ENCODE results near the gene CHMP4A. TPM values are rescaled to one million over a fixed set of nuclear protein-coding genes. Genes with fewer than 3 reads are reported as not detected.
A peak's percentile ranks its signal among the peaks of the same experiment; 100 is the strongest.

The CHMP4A gene
- total and polyA plus RNA-seq, 9 of the 15 experiments (the other 6 are each of a cell fraction or from before 2014, with no cell fraction given): 28.8 to 104 (median 52.7) TPM

GRCh38 chr14:24241829-24242443 lies 28.6 kb upstream of the CHMP4A start (continued):
- TF ChIP-seq CBX2 (IDR thresholded peaks at IDR 0.05; ENCODE audit: insufficient read depth, low read length, poor library complexity, severe bottlenecking) (no peak), ZKSCAN1 (IDR thresholded peaks at IDR 0.05; ENCODE audit: low read depth, low read length) (no peak), CTCF (IDR thresholded peaks at IDR 0.05 in 2 of 3, conservative IDR thresholded peaks at IDR 0.05 in 1 of 3; ENCODE audit: insufficient read depth in 2 of 3, low read depth in 1 of 3, low read length in 3 of 3) (peak; percentile 13 to 49 (median 42); a peak in 2 of 6 replicates), SMAD3 (CRISPR knock-in tag; conservative IDR thresholded peaks at IDR 0.05) (no peak), MED1 (CRISPR knock-in tag; IDR thresholded peaks at IDR 0.05; ENCODE audit: borderline replicate concordance) (no peak), ZBED1 (IDR thresholded peaks at IDR 0.05) (no peak), EWSR1 (IDR thresholded peaks at IDR 0.05; ENCODE audit: borderline replicate concordance, low read depth, partially characterized antibody) (no peak), XRCC4 (IDR thresholded peaks at IDR 0.05; ENCODE audit: extremely low read depth, insufficient read depth, insufficient read length) (no peak), WHSC1 (IDR thresholded peaks at IDR 0.05; ENCODE audit: low read length) (no peak), KLF10 (CRISPR knock-in tag; IDR thresholded peaks at IDR 0.05) (no peak), NR4A1 (CRISPR knock-in tag; IDR thresholded peaks at IDR 0.05) (no peak), NR4A1 (tag; IDR thresholded peaks at IDR 0.05) (no peak), CBFB (CRISPR knock-in tag; IDR thresholded peaks at IDR 0.05) (no peak), GTF2F1 (IDR thresholded peaks at IDR 0.05; ENCODE audit: low read depth, low read length) (no peak), XRCC3 (IDR thresholded peaks at IDR 0.05) (no peak), HMGXB4 (CRISPR knock-in tag; IDR thresholded peaks at IDR 0.05) (no peak), POLR3G (IDR thresholded peaks at IDR 0.05; ENCODE audit: extremely low read depth, insufficient read length, insufficient replicate concordance) (no peak)
- TF ChIP-seq, protein P1, sequence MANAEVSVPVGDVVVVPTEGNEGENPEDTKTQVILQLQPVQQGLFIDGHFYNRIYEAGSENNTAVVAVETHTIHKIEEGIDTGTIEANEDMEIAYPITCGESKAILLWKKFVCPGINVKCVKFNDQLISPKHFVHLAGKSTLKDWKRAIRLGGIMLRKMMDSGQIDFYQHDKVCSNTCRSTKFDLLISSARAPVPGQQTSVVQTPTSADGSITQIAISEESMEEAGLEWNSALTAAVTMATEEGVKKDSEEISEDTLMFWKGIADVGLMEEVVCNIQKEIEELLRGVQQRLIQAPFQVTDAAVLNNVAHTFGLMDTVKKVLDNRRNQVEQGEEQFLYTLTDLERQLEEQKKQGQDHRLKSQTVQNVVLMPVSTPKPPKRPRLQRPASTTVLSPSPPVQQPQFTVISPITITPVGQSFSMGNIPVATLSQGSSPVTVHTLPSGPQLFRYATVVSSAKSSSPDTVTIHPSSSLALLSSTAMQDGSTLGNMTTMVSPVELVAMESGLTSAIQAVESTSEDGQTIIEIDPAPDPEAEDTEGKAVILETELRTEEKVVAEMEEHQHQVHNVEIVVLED (CRISPR knock-in tag; IDR thresholded peaks at IDR 0.05): no peak
- TF ChIP-seq, protein P2, sequence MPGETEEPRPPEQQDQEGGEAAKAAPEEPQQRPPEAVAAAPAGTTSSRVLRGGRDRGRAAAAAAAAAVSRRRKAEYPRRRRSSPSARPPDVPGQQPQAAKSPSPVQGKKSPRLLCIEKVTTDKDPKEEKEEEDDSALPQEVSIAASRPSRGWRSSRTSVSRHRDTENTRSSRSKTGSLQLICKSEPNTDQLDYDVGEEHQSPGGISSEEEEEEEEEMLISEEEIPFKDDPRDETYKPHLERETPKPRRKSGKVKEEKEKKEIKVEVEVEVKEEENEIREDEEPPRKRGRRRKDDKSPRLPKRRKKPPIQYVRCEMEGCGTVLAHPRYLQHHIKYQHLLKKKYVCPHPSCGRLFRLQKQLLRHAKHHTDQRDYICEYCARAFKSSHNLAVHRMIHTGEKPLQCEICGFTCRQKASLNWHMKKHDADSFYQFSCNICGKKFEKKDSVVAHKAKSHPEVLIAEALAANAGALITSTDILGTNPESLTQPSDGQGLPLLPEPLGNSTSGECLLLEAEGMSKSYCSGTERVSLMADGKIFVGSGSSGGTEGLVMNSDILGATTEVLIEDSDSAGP (CRISPR knock-in tag; IDR thresholded peaks at IDR 0.05): no peak
- TF ChIP-seq, protein P3, sequence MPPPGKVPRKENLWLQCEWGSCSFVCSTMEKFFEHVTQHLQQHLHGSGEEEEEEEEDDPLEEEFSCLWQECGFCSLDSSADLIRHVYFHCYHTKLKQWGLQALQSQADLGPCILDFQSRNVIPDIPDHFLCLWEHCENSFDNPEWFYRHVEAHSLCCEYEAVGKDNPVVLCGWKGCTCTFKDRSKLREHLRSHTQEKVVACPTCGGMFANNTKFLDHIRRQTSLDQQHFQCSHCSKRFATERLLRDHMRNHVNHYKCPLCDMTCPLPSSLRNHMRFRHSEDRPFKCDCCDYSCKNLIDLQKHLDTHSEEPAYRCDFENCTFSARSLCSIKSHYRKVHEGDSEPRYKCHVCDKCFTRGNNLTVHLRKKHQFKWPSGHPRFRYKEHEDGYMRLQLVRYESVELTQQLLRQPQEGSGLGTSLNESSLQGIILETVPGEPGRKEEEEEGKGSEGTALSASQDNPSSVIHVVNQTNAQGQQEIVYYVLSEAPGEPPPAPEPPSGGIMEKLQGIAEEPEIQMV (tag; conservative IDR thresholded peaks at IDR 0.05; ENCODE audit: low read depth): peak; percentile 71; the same call in 1 of the 2 replicates

Data from K562 (cell line).